OCI-LY1 (cell line): Measurements from ENCODE around the gene RNF141.

Experiments
- EZH2 ChIP-seq: fragments of 200-600 bp; sonication (generic), shearing (Covaris generic); IDR thresholded peaks from 2 replicates; pipeline ENCODE4 v1.8.0; 2017; ENCODE audit warnings: borderline replicate concordance, mixed run types, mild to moderate bottlenecking, antibody characterized with exemption, low read length, moderate library complexity, mixed read lengths
- TF ChIP-seq, protein P1 (sequence below): fragments of 200-600 bp; sonication (generic), shearing (Covaris generic); IDR thresholded peaks from 2 replicates; pipeline ENCODE4 v1.5.1; 2017; ENCODE audit warnings: mild to moderate bottlenecking, antibody characterized with exemption, low read length, moderate library complexity, mixed read lengths

GRCh38 chr11:10542776-10543175 lies 1.8 kb upstream of the RNF141 start:
- TF ChIP-seq, protein P1, sequence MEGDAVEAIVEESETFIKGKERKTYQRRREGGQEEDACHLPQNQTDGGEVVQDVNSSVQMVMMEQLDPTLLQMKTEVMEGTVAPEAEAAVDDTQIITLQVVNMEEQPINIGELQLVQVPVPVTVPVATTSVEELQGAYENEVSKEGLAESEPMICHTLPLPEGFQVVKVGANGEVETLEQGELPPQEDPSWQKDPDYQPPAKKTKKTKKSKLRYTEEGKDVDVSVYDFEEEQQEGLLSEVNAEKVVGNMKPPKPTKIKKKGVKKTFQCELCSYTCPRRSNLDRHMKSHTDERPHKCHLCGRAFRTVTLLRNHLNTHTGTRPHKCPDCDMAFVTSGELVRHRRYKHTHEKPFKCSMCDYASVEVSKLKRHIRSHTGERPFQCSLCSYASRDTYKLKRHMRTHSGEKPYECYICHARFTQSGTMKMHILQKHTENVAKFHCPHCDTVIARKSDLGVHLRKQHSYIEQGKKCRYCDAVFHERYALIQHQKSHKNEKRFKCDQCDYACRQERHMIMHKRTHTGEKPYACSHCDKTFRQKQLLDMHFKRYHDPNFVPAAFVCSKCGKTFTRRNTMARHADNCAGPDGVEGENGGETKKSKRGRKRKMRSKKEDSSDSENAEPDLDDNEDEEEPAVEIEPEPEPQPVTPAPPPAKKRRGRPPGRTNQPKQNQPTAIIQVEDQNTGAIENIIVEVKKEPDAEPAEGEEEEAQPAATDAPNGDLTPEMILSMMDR, result no peak
- no peak for TF ChIP-seq EZH2
